Body of pancreas (tissue), 4 donors: ENCODE data around the gene CORO1A.
"Not testable (repeated sequence)": the region's sequence is repeated elsewhere in the genome, so short reads cannot be mapped to it uniquely, and the experiment has no call there.

Source experiments
- POLR2A ChIP-seq, 3 donors: fragments of 450-650 bp; IDR thresholded peaks; one replicate each; pipeline ENCODE4 v1.6.1; 2016; ENCODE audit warnings: antibody characterized with exemption in 3 of 3, mild to moderate bottlenecking in 2 of 3
- TF ChIP-seq, protein P1 (sequence below), 7 experiments: fragments of 450-650 bp in 4 of 7; fragments of 200-600 bp in 3 of 7; sonication (generic) in 3 of 7; IDR thresholded peaks; one replicate each; pipeline ENCODE4 v1.5.1; 2016 to 2019; ENCODE audit warnings: antibody characterized with exemption in 7 of 7

DNA sequence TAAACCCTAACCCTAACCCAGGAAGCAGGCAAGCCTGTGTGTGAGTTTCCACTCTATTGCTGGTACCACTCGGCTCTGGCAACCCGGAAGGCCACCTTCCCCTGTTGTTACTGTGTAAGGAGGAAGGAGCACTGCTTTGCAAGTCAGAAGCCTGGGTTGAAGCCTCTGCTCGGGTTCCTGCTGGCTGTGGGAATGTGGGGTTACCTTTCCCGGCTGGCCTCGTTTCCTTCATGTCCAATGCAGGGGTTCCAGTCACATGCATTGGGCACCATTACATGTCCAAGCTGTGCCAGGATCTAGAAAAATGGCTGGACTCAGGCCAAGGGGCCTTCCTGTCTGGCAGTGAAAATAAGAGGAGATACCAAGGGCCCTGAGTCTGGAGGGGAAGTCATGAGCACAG lies 33.7 kb downstream of the CORO1A start:
- TF ChIP-seq, protein P1, sequence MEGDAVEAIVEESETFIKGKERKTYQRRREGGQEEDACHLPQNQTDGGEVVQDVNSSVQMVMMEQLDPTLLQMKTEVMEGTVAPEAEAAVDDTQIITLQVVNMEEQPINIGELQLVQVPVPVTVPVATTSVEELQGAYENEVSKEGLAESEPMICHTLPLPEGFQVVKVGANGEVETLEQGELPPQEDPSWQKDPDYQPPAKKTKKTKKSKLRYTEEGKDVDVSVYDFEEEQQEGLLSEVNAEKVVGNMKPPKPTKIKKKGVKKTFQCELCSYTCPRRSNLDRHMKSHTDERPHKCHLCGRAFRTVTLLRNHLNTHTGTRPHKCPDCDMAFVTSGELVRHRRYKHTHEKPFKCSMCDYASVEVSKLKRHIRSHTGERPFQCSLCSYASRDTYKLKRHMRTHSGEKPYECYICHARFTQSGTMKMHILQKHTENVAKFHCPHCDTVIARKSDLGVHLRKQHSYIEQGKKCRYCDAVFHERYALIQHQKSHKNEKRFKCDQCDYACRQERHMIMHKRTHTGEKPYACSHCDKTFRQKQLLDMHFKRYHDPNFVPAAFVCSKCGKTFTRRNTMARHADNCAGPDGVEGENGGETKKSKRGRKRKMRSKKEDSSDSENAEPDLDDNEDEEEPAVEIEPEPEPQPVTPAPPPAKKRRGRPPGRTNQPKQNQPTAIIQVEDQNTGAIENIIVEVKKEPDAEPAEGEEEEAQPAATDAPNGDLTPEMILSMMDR (IDR thresholded peaks at IDR 0.05): not testable (repeated sequence)
- TF ChIP-seq POLR2A (IDR thresholded peaks at IDR 0.05): not testable (repeated sequence)
